Uterus (tissue), 4 donors: Measurements from ENCODE around the gene PSD4. TPM values are rescaled to one million over a fixed set of nuclear protein-coding genes. Genes with fewer than 3 reads are reported as not detected.
A peak's percentile ranks its signal among the peaks of the same experiment; 100 is the strongest.

Experiments used
- DNase-seq, 2 donors: peaks; one replicate each; pipeline ENCODE4 v3.0.0-alpha.2; 2019 to 2020
- H3K27ac ChIP-seq, 2 donors: fragments of 200-600 bp; sonication (generic); 1 replicate in 1 of 2; 2 replicates in 1 of 2; pipeline ENCODE4 v1.5.1; 2016 to 2018
- H3K27me3 ChIP-seq, 2 donors: fragments of 200-600 bp; sonication (generic); one replicate each; pipeline ENCODE4 v1.5.1; 2018 to 2019; ENCODE audit warnings: control low read depth in 1 of 2
- H3K36me3 ChIP-seq, 2 donors: fragments of 200-600 bp; sonication (generic); one replicate each; pipeline ENCODE4 v1.5.1; 2019; ENCODE audit warnings: control low read depth in 1 of 2
- H3K4me1 ChIP-seq, 2 donors: fragments of 200-600 bp; sonication (generic); one replicate each; pipeline ENCODE4 v1.5.1; 2018 to 2019; ENCODE audit warnings: control low read depth in 1 of 2
- H3K4me3 ChIP-seq, 2 donors: fragments of 200-600 bp; sonication (generic); 1 replicate in 1 of 2; 2 replicates in 1 of 2; pipeline ENCODE4 v1.5.1; 2018 to 2019; ENCODE audit warnings: mild to moderate bottlenecking in 1 of 2
- H3K9me3 ChIP-seq, 2 donors: fragments of 200-600 bp; sonication (generic); one replicate each; pipeline ENCODE4 v1.5.1; 2019; ENCODE audit warnings: control low read depth in 1 of 2
- CTCF ChIP-seq, 4 experiments: fragments of 200-600 bp in 2 of 4; fragments of 450-650 bp in 2 of 4; sonication (generic) in 2 of 4; IDR thresholded peaks; one replicate each; pipeline ENCODE4 v1.5.1; 2016 to 2019; ENCODE audit warnings: antibody characterized with exemption in 4 of 4, mild to moderate bottlenecking in 2 of 4, moderate library complexity in 1 of 4
- POLR2A ChIP-seq, 2 donors: fragments of 450-650 bp; IDR thresholded peaks; one replicate each; pipeline ENCODE4 v1.6.1; 2016; ENCODE audit warnings: antibody characterized with exemption in 2 of 2, mild to moderate bottlenecking in 1 of 2, moderate library complexity in 1 of 2
- intact Hi-C: fragments of 100-400 bp; cut with DNase I; formaldehyde crosslinking; loops from one replicate; pipeline ENCODE4 v1.15.1; 2023; ENCODE audit warnings: low total_unique reads
- total RNA-seq, 4 donors: library from RNA; depleted of rRNA in 3 of 4; stranded (reverse); fragments of >200 nt in 3 of 4; gene quantifications; one replicate each; pipeline versions ENCODE4 v1.1.0 to v1.2.4, GENCODE V29; 2014 to 2023
- donor health status: DM: yes; HTN: yes; CAD: no.

Gene PSD4
- total RNA-seq, 4 donors from 2014 or later = 1.8 to 31.8 (median 7.6) TPM

GRCh38 chr2:113242327-113242726 lies 68.6 kb downstream of the PSD4 start:
- intact Hi-C loops = loop anchor here (10.0 kb wide), 1 partner anchor 152 kb away; no protein-coding TSS in a partner anchor
- no peak for DNase-seq
- TF ChIP-seq CTCF (IDR thresholded peaks at IDR 0.05) (no peak), POLR2A (IDR thresholded peaks at IDR 0.05) (no peak)
- H3K9me3 ChIP-seq = no peaks in the 10 kb centered on the region
- H3K27ac ChIP-seq = peak overlapping the region in 1 of 2 donors; percentile 80
- H3K36me3 ChIP-seq = no peaks in the 10 kb centered on the region
- H3K4me1 ChIP-seq = peaks cover 0 to 4% of the 10 kb centered on the region in 2 donors
- H3K4me3 ChIP-seq = no peak overlapping the region
- H3K27me3 ChIP-seq = no peaks in the 10 kb centered on the region

GRCh38 chr2:113245276-113245711 lies 71.5 kb downstream of the PSD4 start:
- H3K27me3 ChIP-seq = no peaks in the 10 kb centered on the region
- intact Hi-C loops = loop anchor here (10.0 kb wide), 1 partner anchor 150 kb away; no protein-coding TSS in a partner anchor
- H3K4me3 ChIP-seq = no peak overlapping the region
- no peak for DNase-seq
- no peaks in the 10 kb centered on the region for H3K36me3 ChIP-seq
- no peaks in the 10 kb centered on the region for H3K9me3 ChIP-seq
- peaks cover 0 to 4% of the 10 kb centered on the region in 2 donors for H3K4me1 ChIP-seq
- no peak overlapping the region for H3K27ac ChIP-seq
- TF ChIP-seq CTCF (IDR thresholded peaks at IDR 0.05) = no peak
- TF ChIP-seq POLR2A (IDR thresholded peaks at IDR 0.05) = no peak

- Histone ChIP-seq H3K4me1 (no peaks in the 10 kb centered on the region), H3K9me3 (no peaks in the 10 kb centered on the region), H3K27me3 (no peaks in the 10 kb centered on the region), H3K36me3 (no peaks in the 10 kb centered on the region), H3K27ac (no peak overlapping the region), H3K4me3 (no peak overlapping the region)
- TF ChIP-seq POLR2A (IDR thresholded peaks at IDR 0.05) (no peak), CTCF (IDR thresholded peaks at IDR 0.05) (no peak)
- intact Hi-C loops = loop anchor here (10.0 kb wide), 1 partner anchor 148 kb away; no protein-coding TSS in a partner anchor
- DNase-seq = no peak
Observed at GRCh38 chr2:113246606-113247005, 72.8 kb downstream of the PSD4 start.

GRCh38 chr2:113248997-113249770 lies 75.4 kb downstream of the PSD4 start:
- no peaks in the 10 kb centered on the region for H3K4me1 ChIP-seq
- peak; percentile 65 to 71 for DNase-seq
- H3K27me3 ChIP-seq = no peaks in the 10 kb centered on the region
- TF ChIP-seq POLR2A (IDR thresholded peaks at IDR 0.05) (no peak), CTCF (IDR thresholded peaks at IDR 0.05) (peak; percentile 81 to 87 (median 85))
- H3K9me3 ChIP-seq = no peaks in the 10 kb centered on the region
- H3K27ac ChIP-seq = no peak overlapping the region
- no peak overlapping the region for H3K4me3 ChIP-seq
- H3K36me3 ChIP-seq = no peaks in the 10 kb centered on the region
- intact Hi-C loops = loop anchor here (10.0 kb wide), 1 partner anchor 146 kb away; no protein-coding TSS in a partner anchor

GRCh38 chr2:113251118-113251517 lies 77.3 kb downstream of the PSD4 start:
- Histone ChIP-seq H3K4me1 (no peaks in the 10 kb centered on the region), H3K9me3 (no peaks in the 10 kb centered on the region), H3K4me3 (no peak overlapping the region), H3K36me3 (no peaks in the 10 kb centered on the region), H3K27me3 (no peaks in the 10 kb centered on the region), H3K27ac (no peak overlapping the region)
- no peak for TF ChIP-seq POLR2A (IDR thresholded peaks at IDR 0.05)
- no peak for TF ChIP-seq CTCF (IDR thresholded peaks at IDR 0.05)
- no peak for DNase-seq
- intact Hi-C loops = loop anchor here (5.0 kb wide), 1 partner anchor 121 kb away; no protein-coding TSS in a partner anchor
